ENCODE measurements around the gene APOF.
"Not testable (repeated sequence)": the region's sequence is repeated elsewhere in the genome, so short reads cannot be mapped to it uniquely, and the experiment has no call there.

APOF gene

GRCh38 chr12:56362130-56363059 is at the start of gene APOF:
APOF (minus strand) TSS chr12:56362857; CDS start chr12:56362745, 112 bp downstream.
- Histone ChIP-seq H3K9ac (ENCODE audit: low read length in 5 of 5) (no peak within 1 kb of the TSS), H3K9me3 (ENCODE audit: control insufficient read depth in 5 of 5, low read length in 5 of 5) (no peaks in the 10 kb centered on the region), H3K27ac (ENCODE audit: low read depth, low read length) (no peak within 1 kb of the TSS), H3K4me3 (ENCODE audit: low read depth in 1 of 5, low read length in 5 of 5) (no peak within 1 kb of the TSS), H3K36me3 (ENCODE audit: control insufficient read depth in 5 of 5, insufficient read depth in 5 of 5, low read length in 5 of 5) (no peaks in the 10 kb centered on the region), H3K4me1 (ENCODE audit: control insufficient read depth in 5 of 5, insufficient read depth in 5 of 5, low read length in 5 of 5) (peaks cover 2 to 30% (median 24%) of the 10 kb centered on the region in 5 donors), H3K27me3 (ENCODE audit: control insufficient read depth in 5 of 5, insufficient read depth in 4 of 5, low read length in 5 of 5) (no peaks in the 10 kb centered on the region)

- Histone ChIP-seq H3K27me3 (ENCODE audit: control insufficient read depth in 5 of 5, insufficient read depth in 4 of 5, low read length in 5 of 5) (no peaks in the 10 kb centered on the region), H3K4me1 (ENCODE audit: control insufficient read depth in 5 of 5, insufficient read depth in 5 of 5, low read length in 5 of 5) (peaks cover 0 to 41% (median 29%) of the 10 kb centered on the region in 5 donors), H3K4me3 (ENCODE audit: low read depth in 1 of 5, low read length in 5 of 5) (no peak overlapping the region), H3K27ac (ENCODE audit: low read depth, low read length) (peak overlapping the region; percentile 69), H3K36me3 (ENCODE audit: control insufficient read depth in 5 of 5, insufficient read depth in 5 of 5, low read length in 5 of 5) (peaks cover 0 to 3% (median 0%) of the 10 kb centered on the region in 5 donors), H3K9ac (ENCODE audit: low read length in 5 of 5) (no peak overlapping the region), H3K9me3 (ENCODE audit: control insufficient read depth in 5 of 5, low read length in 5 of 5) (no peaks in the 10 kb centered on the region)
Observed at GRCh38 chr12:56411781-56412639, 49.4 kb upstream of the APOF start.

- Histone ChIP-seq H3K9me3 (ENCODE audit: control insufficient read depth in 5 of 5, low read length in 5 of 5) (no peaks in the 10 kb centered on the region), H3K9ac (ENCODE audit: low read length in 5 of 5) (no peak overlapping the region), H3K27ac (ENCODE audit: low read depth, low read length) (no peak overlapping the region)
Observed at GRCh38 chr12:56410768-56411167, 48.1 kb upstream of the APOF start.

GRCh38 chr12:56408799-56409417 is 46.3 kb upstream of the APOF start:
- H3K4me1 ChIP-seq (ENCODE audit: control insufficient read depth in 5 of 5, insufficient read depth in 5 of 5, low read length in 5 of 5), result peaks cover 0 to 33% (median 20%) of the 10 kb centered on the region in 5 donors
- H3K36me3 ChIP-seq (ENCODE audit: control insufficient read depth in 5 of 5, insufficient read depth in 5 of 5, low read length in 5 of 5), result no peaks in the 10 kb centered on the region
- H3K27me3 ChIP-seq (ENCODE audit: control insufficient read depth in 5 of 5, insufficient read depth in 4 of 5, low read length in 5 of 5), result no peaks in the 10 kb centered on the region

More at GRCh38 chr12:56410768-56411167, 48.1 kb upstream of the APOF start:
- H3K4me1 ChIP-seq (ENCODE audit: control insufficient read depth in 5 of 5, insufficient read depth in 5 of 5, low read length in 5 of 5), result peaks cover 0 to 33% (median 20%) of the 10 kb centered on the region in 5 donors
- no peak overlapping the region for H3K4me3 ChIP-seq (ENCODE audit: low read depth in 1 of 5, low read length in 5 of 5)
- H3K27me3 ChIP-seq (ENCODE audit: control insufficient read depth in 5 of 5, insufficient read depth in 4 of 5, low read length in 5 of 5), result no peaks in the 10 kb centered on the region
- H3K36me3 ChIP-seq (ENCODE audit: control insufficient read depth in 5 of 5, insufficient read depth in 5 of 5, low read length in 5 of 5), result no peaks in the 10 kb centered on the region

GRCh38 chr12:56404227-56404626 is 41.6 kb upstream of the APOF start:
- H3K9ac ChIP-seq (ENCODE audit: low read length in 5 of 5); H3K27me3 ChIP-seq (ENCODE audit: control insufficient read depth in 5 of 5, insufficient read depth in 4 of 5, low read length in 5 of 5); H3K9me3 ChIP-seq (ENCODE audit: control insufficient read depth in 5 of 5, low read length in 5 of 5); H3K4me3 ChIP-seq (ENCODE audit: low read depth in 1 of 5, low read length in 5 of 5); H3K27ac ChIP-seq (ENCODE audit: low read depth, low read length); H3K36me3 ChIP-seq (ENCODE audit: control insufficient read depth in 5 of 5, insufficient read depth in 5 of 5, low read length in 5 of 5); H3K4me1 ChIP-seq (ENCODE audit: control insufficient read depth in 5 of 5, insufficient read depth in 5 of 5, low read length in 5 of 5): not testable (repeated sequence)

More at GRCh38 chr12:56408799-56409417, 46.3 kb upstream of the APOF start:
- no peak overlapping the region for H3K27ac ChIP-seq (ENCODE audit: low read depth, low read length)
- no peaks in the 10 kb centered on the region for H3K9me3 ChIP-seq (ENCODE audit: control insufficient read depth in 5 of 5, low read length in 5 of 5)
- H3K9ac ChIP-seq (ENCODE audit: low read length in 5 of 5), result no peak overlapping the region
- H3K4me3 ChIP-seq (ENCODE audit: low read depth in 1 of 5, low read length in 5 of 5), result no peak overlapping the region

DNA sequence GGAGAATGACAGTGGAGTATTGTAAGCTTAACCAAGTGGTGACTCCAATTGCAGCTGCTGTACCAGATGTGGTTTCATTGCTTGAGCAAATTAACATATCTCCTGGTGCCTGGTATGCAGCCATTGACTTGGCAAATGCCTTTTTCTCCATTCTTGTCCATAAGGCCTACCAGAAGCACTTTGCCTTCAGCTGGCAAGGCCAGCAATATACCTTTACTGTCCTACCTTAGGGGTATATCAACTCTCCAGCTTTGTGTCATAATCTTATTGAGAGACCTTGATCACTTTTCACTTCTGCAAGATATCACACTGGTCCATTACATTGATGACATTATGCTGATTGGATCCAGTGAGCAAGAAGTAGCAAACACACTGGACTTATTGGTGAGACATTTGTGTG is 39.0 kb upstream of the APOF start:
- H3K9ac ChIP-seq (ENCODE audit: low read length in 5 of 5); H3K4me1 ChIP-seq (ENCODE audit: control insufficient read depth in 5 of 5, insufficient read depth in 5 of 5, low read length in 5 of 5); H3K27me3 ChIP-seq (ENCODE audit: control insufficient read depth in 5 of 5, insufficient read depth in 4 of 5, low read length in 5 of 5); H3K36me3 ChIP-seq (ENCODE audit: control insufficient read depth in 5 of 5, insufficient read depth in 5 of 5, low read length in 5 of 5); H3K27ac ChIP-seq (ENCODE audit: low read depth, low read length); H3K4me3 ChIP-seq (ENCODE audit: low read depth in 1 of 5, low read length in 5 of 5): not testable (repeated sequence)
- peaks cover 0 to 13% (median 6%) of the 10 kb centered on the region in 5 donors for H3K9me3 ChIP-seq (ENCODE audit: control insufficient read depth in 5 of 5, low read length in 5 of 5)

GRCh38 chr12:56401125-56401524 is 38.5 kb upstream of the APOF start:
- H3K9me3 ChIP-seq (ENCODE audit: control insufficient read depth in 5 of 5, low read length in 5 of 5), result peaks cover 0 to 13% (median 6%) of the 10 kb centered on the region in 5 donors
- H3K27ac ChIP-seq (ENCODE audit: low read depth, low read length); H3K27me3 ChIP-seq (ENCODE audit: control insufficient read depth in 5 of 5, insufficient read depth in 4 of 5, low read length in 5 of 5); H3K9ac ChIP-seq (ENCODE audit: low read length in 5 of 5); H3K4me1 ChIP-seq (ENCODE audit: control insufficient read depth in 5 of 5, insufficient read depth in 5 of 5, low read length in 5 of 5); H3K4me3 ChIP-seq (ENCODE audit: low read depth in 1 of 5, low read length in 5 of 5); H3K36me3 ChIP-seq (ENCODE audit: control insufficient read depth in 5 of 5, insufficient read depth in 5 of 5, low read length in 5 of 5): not testable (repeated sequence)

DNA sequence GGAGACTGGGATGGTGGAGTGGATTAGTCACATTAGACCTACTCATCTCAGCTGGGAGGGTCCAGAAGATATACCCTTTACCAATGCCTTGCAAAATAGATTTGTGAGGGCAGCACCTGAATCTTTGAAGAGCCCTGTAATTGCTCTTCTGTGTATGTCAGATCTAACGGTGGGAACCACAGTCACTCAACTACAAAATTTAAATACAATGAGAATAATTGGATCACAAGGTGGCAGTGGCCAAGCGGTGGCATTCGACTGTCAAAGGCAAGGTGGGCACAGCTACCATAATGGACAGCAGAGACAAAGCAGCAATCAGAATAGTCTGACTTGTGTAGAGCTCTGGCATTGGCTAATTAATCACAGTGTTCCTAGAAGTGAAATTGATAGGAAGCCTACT is 36.8 kb upstream of the APOF start:
- not testable (repeated sequence) for H3K4me3 ChIP-seq (ENCODE audit: low read depth in 1 of 5, low read length in 5 of 5); H3K9ac ChIP-seq (ENCODE audit: low read length in 5 of 5); H3K36me3 ChIP-seq (ENCODE audit: control insufficient read depth in 5 of 5, insufficient read depth in 5 of 5, low read length in 5 of 5); H3K4me1 ChIP-seq (ENCODE audit: control insufficient read depth in 5 of 5, insufficient read depth in 5 of 5, low read length in 5 of 5); H3K27me3 ChIP-seq (ENCODE audit: control insufficient read depth in 5 of 5, insufficient read depth in 4 of 5, low read length in 5 of 5); H3K27ac ChIP-seq (ENCODE audit: low read depth, low read length)
- H3K9me3 ChIP-seq (ENCODE audit: control insufficient read depth in 5 of 5, low read length in 5 of 5), result peaks cover 0 to 13% (median 6%) of the 10 kb centered on the region in 5 donors

GRCh38 chr12:56398324-56398723 is 35.7 kb upstream of the APOF start:
- H3K27me3 ChIP-seq (ENCODE audit: control insufficient read depth in 5 of 5, insufficient read depth in 4 of 5, low read length in 5 of 5), result no peaks in the 10 kb centered on the region

More at GRCh38 chr12:56398324-56398723, 35.7 kb upstream of the APOF start:
- Histone ChIP-seq H3K4me3 (ENCODE audit: low read depth in 1 of 5, low read length in 5 of 5) (no peak overlapping the region), H3K4me1 (ENCODE audit: control insufficient read depth in 5 of 5, insufficient read depth in 5 of 5, low read length in 5 of 5) (no peaks in the 10 kb centered on the region), H3K36me3 (ENCODE audit: control insufficient read depth in 5 of 5, insufficient read depth in 5 of 5, low read length in 5 of 5) (no peaks in the 10 kb centered on the region), H3K9ac (ENCODE audit: low read length in 5 of 5) (no peak overlapping the region), H3K27ac (ENCODE audit: low read depth, low read length) (no peak overlapping the region), H3K9me3 (ENCODE audit: control insufficient read depth in 5 of 5, low read length in 5 of 5) (peaks cover 0 to 13% (median 6%) of the 10 kb centered on the region in 5 donors)
